ENCODE data around the gene RHOH.
A peak's percentile ranks its signal among the peaks of the same experiment; 100 is the strongest.

RHOH gene

DNA sequence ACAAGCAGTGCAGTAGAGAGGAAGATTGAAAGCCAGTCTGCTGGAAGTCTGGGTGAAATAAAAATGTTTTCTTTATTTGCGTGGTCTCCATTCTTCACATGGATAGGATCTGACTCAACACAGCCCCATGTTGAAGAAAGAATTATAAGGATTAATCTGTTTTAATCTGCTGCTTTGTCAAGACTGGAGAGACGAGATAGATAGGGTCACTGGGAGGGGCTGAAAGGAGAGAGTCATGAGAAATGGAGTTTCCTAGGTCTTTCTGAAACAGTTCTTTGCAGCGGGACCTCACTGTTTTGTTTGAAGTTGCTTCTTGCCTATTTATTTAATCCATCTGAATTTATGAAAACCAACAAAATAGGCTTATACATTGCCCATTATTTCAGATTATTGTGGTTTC, 32.4 kb upstream of the RHOH start:
- no peak overlapping the region for H3K4me3 ChIP-seq (ENCODE audit: low read length)
- TF ChIP-seq, protein P1, sequence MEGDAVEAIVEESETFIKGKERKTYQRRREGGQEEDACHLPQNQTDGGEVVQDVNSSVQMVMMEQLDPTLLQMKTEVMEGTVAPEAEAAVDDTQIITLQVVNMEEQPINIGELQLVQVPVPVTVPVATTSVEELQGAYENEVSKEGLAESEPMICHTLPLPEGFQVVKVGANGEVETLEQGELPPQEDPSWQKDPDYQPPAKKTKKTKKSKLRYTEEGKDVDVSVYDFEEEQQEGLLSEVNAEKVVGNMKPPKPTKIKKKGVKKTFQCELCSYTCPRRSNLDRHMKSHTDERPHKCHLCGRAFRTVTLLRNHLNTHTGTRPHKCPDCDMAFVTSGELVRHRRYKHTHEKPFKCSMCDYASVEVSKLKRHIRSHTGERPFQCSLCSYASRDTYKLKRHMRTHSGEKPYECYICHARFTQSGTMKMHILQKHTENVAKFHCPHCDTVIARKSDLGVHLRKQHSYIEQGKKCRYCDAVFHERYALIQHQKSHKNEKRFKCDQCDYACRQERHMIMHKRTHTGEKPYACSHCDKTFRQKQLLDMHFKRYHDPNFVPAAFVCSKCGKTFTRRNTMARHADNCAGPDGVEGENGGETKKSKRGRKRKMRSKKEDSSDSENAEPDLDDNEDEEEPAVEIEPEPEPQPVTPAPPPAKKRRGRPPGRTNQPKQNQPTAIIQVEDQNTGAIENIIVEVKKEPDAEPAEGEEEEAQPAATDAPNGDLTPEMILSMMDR (conservative IDR thresholded peaks at IDR 0.05; ENCODE audit: low read length) = no peak
- DNase-seq (ENCODE audit: low read depth) = no peak

DNA sequence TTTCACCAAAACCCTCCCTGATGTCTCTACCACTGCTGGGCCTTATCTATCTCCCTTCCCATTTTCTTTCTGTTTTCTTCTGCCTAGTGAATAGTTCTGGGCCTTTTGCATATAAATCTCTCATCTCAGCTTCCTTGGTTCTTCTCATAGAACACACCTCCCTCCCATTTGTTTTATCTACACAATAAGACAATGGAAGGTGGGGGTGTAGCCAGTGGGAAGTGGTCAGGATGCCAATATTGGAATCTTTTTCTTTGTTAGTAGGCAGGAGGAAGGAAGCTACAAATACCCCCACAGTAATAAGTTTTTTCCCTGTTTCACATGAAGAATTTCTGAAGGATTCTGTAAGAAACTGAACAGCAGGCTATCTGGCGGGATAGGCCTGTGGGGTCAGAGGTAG, 30.9 kb upstream of the RHOH start:
- no peak overlapping the region for H3K4me3 ChIP-seq (ENCODE audit: low read length)
- no peak for DNase-seq (ENCODE audit: low read depth)
- TF ChIP-seq, protein P1 (conservative IDR thresholded peaks at IDR 0.05; ENCODE audit: low read length) = no peak

DNA sequence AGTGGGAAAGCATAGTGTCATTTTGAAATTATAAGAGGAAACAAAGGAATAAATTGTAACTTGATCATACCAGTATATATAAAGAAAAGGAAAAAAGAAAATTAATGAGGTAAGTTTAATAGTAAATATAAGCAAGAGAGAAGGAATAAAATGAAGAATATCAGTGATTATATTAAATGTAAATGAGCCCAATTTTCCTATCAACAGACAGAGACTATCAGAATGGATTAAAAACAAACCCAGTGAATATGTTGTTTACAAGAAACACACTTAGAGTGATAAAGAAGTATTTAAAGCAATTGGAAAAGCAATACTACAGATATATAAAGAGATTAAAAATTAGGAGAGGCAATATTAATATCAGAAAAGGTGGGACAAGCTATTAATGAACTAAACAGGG, 28.8 kb upstream of the RHOH start:
- DNase-seq (ENCODE audit: low read depth) = no peak
- no peak overlapping the region for H3K4me3 ChIP-seq (ENCODE audit: low read length)
- TF ChIP-seq, protein P1 (conservative IDR thresholded peaks at IDR 0.05; ENCODE audit: low read length) = no peak

DNA sequence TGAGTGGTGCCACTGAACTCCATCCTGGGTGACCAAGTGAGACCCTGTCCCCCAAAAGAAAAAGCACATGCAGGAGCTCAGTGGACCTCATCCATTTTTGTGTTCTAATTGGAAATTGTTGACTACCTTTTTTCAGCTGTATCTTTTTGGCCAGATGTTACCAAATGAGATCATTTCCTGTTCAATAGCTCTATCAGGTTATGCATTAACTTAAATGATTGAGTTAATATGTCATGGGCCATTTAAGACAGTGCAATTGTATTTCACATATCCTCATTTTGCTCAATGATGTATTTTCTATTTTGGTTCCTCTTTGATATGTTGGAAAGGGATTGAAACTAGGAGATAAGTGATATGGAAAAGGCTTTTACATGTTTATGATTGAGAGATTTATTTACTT, 26.2 kb upstream of the RHOH start:
- no peak for DNase-seq (ENCODE audit: low read depth)
- H3K4me3 ChIP-seq (ENCODE audit: low read length) = no peak overlapping the region
- TF ChIP-seq, protein P1 (conservative IDR thresholded peaks at IDR 0.05; ENCODE audit: low read length) = no peak

DNA sequence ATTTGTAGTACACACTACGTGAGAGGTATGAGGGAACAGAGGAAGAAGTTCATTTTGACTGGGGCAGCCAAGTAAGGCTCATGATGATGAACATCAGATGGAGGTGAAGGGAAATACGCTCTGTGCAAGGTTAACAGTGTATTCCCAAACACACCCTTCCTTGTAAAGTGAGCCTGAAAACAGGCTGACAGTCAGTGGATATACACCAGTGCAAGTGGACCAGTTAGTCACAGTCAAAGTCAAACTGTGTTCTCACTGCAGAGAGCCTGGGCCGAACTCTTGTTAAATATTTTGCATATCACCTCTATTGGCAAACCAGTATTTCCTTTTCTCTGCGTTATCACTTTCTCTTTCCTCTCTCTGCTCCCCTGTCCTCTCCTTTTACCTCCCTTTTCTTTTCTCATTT, 23.4 kb upstream of the RHOH start:
- no peak for DNase-seq (ENCODE audit: low read depth)
- TF ChIP-seq, protein P1 (conservative IDR thresholded peaks at IDR 0.05; ENCODE audit: low read length) = no peak
- H3K4me3 ChIP-seq (ENCODE audit: low read length) = no peak overlapping the region

DNA sequence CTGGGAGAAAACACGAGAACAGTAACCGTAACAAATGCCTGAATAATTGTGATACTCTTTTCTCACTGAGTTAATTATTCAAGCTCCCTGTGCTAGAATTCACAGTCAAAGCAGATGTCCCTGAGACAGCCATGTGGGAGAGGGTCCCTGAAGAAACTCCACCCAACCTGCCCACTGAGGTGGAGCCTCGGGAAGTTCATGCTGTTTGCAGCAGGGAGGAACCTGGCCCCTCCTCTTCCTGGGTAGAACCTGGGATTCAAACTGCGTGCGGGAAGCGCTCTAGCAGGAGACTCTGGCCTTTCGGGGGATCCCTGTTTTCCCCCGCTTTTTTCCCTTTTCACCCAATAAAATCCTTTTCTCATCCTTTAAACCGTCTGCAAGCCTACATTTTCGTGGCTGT, 20.2 kb upstream of the RHOH start:
- H3K4me3 ChIP-seq (ENCODE audit: low read length) = peak overlapping the region; percentile 33
- TF ChIP-seq, protein P1 (conservative IDR thresholded peaks at IDR 0.05; ENCODE audit: low read length) = no peak
- no peak for DNase-seq (ENCODE audit: low read depth)

DNA sequence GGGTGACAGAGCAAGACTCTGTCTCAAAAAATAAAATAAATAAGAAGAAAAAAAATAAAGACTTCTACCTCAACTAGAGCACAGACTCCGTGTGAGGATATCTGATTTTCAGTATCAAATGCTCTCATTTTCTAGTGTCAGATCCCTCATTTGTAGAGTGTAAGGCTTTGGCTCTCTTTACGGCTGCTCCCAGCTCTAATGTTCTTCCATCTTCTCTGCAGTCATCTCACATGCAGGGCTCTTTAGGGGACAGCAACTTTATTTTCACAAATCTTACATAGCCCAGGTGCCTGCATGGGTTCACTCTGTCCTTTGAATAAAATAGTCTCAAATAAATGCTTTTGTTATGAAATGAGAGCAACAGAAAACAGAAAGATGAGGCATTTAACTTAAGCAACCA, 19.2 kb upstream of the RHOH start:
- DNase-seq (ENCODE audit: low read depth) = no peak
- no peak overlapping the region for H3K4me3 ChIP-seq (ENCODE audit: low read length)
- TF ChIP-seq, protein P1 (conservative IDR thresholded peaks at IDR 0.05; ENCODE audit: low read length) = no peak

Measured in AG10803 (cell line).